Left ventricle myocardium inferior (tissue), 1 donor: ENCODE results near the gene CD151. TPM values are rescaled to one million over a fixed set of nuclear protein-coding genes. Genes with fewer than 3 reads are reported as not detected.
A peak's percentile ranks its signal among the peaks of the same experiment; 100 is the strongest.

ENCODE experiments used
- DNase-seq: peaks from one replicate; pipeline ENCODE4 v3.0.0-alpha.2; 2020
- H3K27ac ChIP-seq: fragments of 200-600 bp; replicated peaks from 2 replicates; pipeline ENCODE4 v1.8.0; 2021
- H3K27me3 ChIP-seq: fragments of 200-600 bp; 2 replicates; pipeline ENCODE4 v1.8.0; 2021; ENCODE audit warnings: low read depth
- H3K36me3 ChIP-seq: fragments of 200-600 bp; 2 replicates; pipeline ENCODE4 v1.8.0; 2021
- H3K4me1 ChIP-seq: fragments of 200-600 bp; 2 replicates; pipeline ENCODE4 v1.8.0; 2021
- H3K4me3 ChIP-seq: fragments of 200-600 bp; 2 replicates; pipeline ENCODE4 v1.8.0; 2021; ENCODE audit warnings: mild to moderate bottlenecking, moderate library complexity
- H3K9me3 ChIP-seq: fragments of 200-600 bp; replicated peaks from 2 replicates; pipeline ENCODE4 v1.8.0; 2021
- intact Hi-C: fragments of 100-400 bp; cut with micrococcal nuclease; formaldehyde crosslinking; loops from one replicate; pipeline ENCODE4 v1.11.0; 2022
- total RNA-seq: library from RNA; stranded (reverse); fragmentation: NEBNext Ultra II Directional; extraction: Animal tissue kit (Norgen Biotek cat#: 25700); gene quantifications from one replicate; pipeline ENCODE4 v1.2.1, GENCODE V29; 2021
- TF ChIP-seq, protein P1 (sequence below): fragments of 200-600 bp; IDR thresholded peaks from 2 replicates; pipeline ENCODE4 v1.8.0; 2021; ENCODE audit warnings: antibody characterized with exemption, mild to moderate bottlenecking, borderline replicate concordance
- donor health status: DM: no; HTN: yes; CAD: no; lungs with severe emphysema.

CD151 gene
- total RNA-seq, 1 donor from 2014 or later = 408 TPM

DNA sequence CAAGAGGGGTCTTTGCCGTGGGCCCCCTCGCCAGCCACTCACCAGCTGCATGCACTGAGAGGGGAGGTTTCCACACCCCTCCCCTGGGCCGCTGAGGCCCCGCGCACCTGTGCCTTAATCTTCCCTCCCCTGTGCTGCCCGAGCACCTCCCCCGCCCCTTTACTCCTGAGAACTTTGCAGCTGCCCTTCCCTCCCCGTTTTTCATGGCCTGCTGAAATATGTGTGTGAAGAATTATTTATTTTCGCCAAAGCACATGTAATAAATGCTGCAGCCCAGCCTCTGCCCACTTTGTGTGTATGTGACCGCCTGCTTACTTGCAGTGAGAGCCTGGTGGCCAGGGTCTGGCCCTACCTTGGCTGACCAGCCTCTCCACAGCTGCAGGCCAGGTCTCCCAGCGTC, 7.8 kb upstream of the CD151 start:
- no peaks in the 10 kb centered on the region for H3K9me3 ChIP-seq
- DNase-seq = no peak
- H3K4me3 ChIP-seq = no peak overlapping the region
- no peaks in the 10 kb centered on the region for H3K27me3 ChIP-seq
- intact Hi-C loops = no loop called here
- H3K36me3 ChIP-seq = peaks cover 43% of the 10 kb centered on the region
- H3K4me1 ChIP-seq = peaks cover 87% of the 10 kb centered on the region
- no peak overlapping the region for H3K27ac ChIP-seq
- TF ChIP-seq, protein P1, sequence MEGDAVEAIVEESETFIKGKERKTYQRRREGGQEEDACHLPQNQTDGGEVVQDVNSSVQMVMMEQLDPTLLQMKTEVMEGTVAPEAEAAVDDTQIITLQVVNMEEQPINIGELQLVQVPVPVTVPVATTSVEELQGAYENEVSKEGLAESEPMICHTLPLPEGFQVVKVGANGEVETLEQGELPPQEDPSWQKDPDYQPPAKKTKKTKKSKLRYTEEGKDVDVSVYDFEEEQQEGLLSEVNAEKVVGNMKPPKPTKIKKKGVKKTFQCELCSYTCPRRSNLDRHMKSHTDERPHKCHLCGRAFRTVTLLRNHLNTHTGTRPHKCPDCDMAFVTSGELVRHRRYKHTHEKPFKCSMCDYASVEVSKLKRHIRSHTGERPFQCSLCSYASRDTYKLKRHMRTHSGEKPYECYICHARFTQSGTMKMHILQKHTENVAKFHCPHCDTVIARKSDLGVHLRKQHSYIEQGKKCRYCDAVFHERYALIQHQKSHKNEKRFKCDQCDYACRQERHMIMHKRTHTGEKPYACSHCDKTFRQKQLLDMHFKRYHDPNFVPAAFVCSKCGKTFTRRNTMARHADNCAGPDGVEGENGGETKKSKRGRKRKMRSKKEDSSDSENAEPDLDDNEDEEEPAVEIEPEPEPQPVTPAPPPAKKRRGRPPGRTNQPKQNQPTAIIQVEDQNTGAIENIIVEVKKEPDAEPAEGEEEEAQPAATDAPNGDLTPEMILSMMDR = no peak

DNA sequence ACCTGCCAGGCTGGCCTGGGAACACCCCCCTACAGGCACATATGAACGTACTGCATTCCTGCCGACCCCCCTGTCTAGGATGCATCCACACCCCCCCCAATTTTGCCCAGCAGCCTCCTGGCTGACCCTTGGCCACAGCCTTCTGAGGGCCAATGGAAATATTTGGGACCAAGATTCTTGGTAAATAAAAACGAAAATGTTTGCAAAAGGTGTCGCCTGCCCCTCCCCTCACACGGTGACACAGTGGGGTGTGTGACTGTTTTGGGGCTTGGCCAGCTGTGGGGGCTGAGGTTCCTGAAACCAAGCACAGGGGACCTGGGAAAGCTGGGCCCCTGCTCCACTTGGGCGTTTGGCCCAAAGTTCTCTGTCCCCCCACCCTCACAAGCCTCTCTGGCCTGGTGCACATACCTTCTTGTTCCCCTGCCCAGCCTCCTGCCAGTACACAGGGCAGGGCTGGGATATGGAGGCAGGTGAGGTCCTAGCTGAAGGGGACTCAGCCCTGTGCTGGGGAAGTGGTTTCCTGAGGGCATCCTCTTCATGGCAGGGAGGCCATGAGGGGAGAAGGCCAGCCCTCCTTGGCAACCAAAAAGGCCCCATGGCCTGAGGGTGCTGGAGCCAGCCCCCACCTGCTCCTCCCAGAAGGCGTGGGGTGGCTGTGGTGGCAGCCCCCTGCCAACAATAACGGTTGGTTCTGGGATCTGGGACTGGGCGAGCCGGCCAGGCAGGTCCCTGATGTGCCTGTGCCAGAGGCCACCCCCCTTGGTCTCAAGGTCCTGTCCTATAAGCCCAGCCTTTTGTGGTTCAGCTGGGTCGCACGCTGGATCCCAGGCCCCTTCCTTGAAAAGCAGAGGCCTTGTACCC, 7.2 kb upstream of the CD151 start:
- Histone ChIP-seq H3K27ac (peak overlapping the region; percentile 92), H3K9me3 (no peaks in the 10 kb centered on the region), H3K36me3 (peaks cover 43% of the 10 kb centered on the region), H3K4me1 (peaks cover 88% of the 10 kb centered on the region), H3K4me3 (no peak overlapping the region), H3K27me3 (no peaks in the 10 kb centered on the region)
- intact Hi-C loops = no loop called here
- TF ChIP-seq, protein P1 = no peak
- no peak for DNase-seq

DNA sequence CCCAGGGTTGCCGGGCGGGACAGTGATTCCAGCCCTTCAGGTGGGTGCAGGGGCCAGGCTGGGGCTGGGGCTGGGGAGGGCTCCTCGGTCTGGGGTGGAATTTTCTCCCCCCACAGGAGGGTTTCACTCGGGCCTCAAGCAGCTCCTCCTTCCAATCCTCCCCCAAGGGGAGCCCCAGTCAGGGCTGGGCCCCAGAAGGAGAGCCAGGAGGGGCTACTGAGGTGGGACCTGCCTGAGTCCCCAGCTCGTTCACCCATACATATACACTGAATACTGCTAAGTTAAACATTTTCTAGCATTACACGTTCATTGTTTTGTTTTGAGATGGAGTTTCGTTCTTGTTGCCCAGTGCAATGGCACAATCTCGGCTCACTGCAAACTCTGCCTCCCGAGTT, 6.5 kb upstream of the CD151 start:
- TF ChIP-seq, protein P1 = no peak
- H3K27me3 ChIP-seq = no peaks in the 10 kb centered on the region
- intact Hi-C loops = no loop called here
- H3K27ac ChIP-seq = peak overlapping the region; percentile 92
- H3K4me3 ChIP-seq = peak overlapping the region; percentile 73
- H3K9me3 ChIP-seq = no peaks in the 10 kb centered on the region
- DNase-seq = no peak
- H3K36me3 ChIP-seq = peaks cover 43% of the 10 kb centered on the region
- peaks cover 88% of the 10 kb centered on the region for H3K4me1 ChIP-seq

DNA sequence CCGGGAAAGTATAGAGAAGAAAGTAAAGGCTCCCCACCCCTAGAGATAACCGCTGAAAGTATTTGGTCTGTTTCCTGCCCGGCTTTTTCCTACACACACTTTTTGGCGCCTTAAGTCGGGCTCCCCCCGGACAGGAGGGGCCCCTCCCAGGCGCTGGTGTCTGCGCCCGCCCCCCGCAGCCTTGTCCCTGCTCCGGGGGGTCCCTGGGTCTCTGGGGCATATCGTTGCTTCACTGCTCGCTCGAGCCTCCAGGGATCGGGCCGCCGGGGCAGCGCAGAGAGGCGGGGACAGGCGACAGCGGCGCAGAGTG, 6.0 kb upstream of the CD151 start:
- H3K36me3 ChIP-seq = peaks cover 42% of the 10 kb centered on the region
- DNase-seq = no peak
- peaks cover 88% of the 10 kb centered on the region for H3K4me1 ChIP-seq
- H3K4me3 ChIP-seq = peak overlapping the region; percentile 73
- no peaks in the 10 kb centered on the region for H3K9me3 ChIP-seq
- H3K27ac ChIP-seq = peak overlapping the region; percentile 92
- TF ChIP-seq, protein P1 = no peak
- intact Hi-C loops = no loop called here
- H3K27me3 ChIP-seq = no peaks in the 10 kb centered on the region

DNA sequence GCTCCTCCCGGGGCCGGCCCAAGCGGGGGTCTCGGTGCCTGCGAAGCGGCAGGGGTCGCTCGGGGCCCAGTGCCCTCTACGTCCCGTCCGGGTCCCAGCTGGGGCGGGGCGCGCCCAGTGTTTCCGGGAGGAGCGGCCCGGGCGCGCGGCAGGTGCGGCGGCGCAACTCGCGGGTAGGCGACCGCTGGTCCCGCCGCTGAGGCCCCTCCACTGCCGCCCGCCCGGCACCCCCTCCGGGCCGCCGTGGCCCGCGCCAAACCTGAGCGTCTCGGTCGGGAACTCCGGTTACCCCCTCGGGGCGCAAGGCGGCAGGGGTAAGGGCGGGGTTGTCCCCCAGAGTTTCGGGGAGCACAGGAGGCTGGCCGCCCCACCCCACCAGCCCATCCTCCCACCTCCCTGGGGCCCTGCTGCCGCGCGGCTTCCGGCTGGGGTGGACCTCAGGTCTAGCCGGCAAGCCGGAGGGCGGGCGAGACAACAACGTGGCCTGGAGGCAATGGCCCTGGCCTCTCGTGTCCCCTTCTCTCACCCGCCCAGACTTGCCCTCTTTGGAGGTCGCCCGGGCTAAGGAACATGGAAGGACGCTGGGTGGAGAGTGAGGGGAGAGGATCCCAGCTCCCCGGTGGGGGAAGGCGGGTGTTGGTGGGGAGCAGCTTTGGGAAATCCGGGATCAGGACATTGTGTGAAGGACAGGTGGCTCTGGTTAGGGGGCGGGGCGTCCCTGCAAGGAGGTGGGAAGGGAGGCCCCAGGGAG, 5.4 kb upstream of the CD151 start:
- Histone ChIP-seq H3K9me3 (no peaks in the 10 kb centered on the region), H3K27ac (peak overlapping the region; percentile 92), H3K36me3 (peaks cover 37% of the 10 kb centered on the region), H3K4me1 (peaks cover 88% of the 10 kb centered on the region), H3K4me3 (peak overlapping the region; percentile 73), H3K27me3 (no peaks in the 10 kb centered on the region)
- TF ChIP-seq, protein P1 = no peak
- intact Hi-C loops = no loop called here
- no peak for DNase-seq
